ENCODE measurements around the gene PTCSC3.

DNA sequence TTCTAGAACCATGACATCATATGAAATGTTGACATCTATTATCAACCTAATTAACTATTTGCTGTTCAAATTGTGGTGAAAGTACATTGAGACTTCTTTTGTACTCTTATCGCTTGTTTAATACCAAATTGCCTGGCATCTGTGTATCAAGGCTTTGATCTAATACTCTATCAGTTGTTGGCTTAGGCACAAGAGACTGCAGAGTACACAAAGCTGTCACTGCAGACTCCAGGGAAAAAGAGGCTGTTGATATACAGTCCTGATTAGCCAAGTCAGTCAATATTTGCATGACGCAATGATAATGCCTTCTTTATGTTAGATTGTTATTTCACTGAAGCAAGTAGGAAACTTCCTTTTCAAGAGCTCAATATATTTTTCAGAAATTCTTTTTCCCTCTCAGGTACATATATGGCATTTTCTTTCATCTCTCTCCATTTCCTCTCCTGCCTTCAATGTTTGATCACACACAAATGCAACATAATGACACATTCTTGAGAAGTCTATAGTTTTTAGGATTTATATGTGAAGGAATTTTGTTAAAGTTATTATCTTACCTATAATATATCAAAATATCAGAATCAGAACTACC, 32.3 kb upstream of the PTCSC3 start:
- TF ChIP-seq, protein P1, sequence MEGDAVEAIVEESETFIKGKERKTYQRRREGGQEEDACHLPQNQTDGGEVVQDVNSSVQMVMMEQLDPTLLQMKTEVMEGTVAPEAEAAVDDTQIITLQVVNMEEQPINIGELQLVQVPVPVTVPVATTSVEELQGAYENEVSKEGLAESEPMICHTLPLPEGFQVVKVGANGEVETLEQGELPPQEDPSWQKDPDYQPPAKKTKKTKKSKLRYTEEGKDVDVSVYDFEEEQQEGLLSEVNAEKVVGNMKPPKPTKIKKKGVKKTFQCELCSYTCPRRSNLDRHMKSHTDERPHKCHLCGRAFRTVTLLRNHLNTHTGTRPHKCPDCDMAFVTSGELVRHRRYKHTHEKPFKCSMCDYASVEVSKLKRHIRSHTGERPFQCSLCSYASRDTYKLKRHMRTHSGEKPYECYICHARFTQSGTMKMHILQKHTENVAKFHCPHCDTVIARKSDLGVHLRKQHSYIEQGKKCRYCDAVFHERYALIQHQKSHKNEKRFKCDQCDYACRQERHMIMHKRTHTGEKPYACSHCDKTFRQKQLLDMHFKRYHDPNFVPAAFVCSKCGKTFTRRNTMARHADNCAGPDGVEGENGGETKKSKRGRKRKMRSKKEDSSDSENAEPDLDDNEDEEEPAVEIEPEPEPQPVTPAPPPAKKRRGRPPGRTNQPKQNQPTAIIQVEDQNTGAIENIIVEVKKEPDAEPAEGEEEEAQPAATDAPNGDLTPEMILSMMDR (IDR thresholded peaks at IDR 0.05; ENCODE audit: insufficient read depth, low read length), result no peak
- TF ChIP-seq, protein P2, sequence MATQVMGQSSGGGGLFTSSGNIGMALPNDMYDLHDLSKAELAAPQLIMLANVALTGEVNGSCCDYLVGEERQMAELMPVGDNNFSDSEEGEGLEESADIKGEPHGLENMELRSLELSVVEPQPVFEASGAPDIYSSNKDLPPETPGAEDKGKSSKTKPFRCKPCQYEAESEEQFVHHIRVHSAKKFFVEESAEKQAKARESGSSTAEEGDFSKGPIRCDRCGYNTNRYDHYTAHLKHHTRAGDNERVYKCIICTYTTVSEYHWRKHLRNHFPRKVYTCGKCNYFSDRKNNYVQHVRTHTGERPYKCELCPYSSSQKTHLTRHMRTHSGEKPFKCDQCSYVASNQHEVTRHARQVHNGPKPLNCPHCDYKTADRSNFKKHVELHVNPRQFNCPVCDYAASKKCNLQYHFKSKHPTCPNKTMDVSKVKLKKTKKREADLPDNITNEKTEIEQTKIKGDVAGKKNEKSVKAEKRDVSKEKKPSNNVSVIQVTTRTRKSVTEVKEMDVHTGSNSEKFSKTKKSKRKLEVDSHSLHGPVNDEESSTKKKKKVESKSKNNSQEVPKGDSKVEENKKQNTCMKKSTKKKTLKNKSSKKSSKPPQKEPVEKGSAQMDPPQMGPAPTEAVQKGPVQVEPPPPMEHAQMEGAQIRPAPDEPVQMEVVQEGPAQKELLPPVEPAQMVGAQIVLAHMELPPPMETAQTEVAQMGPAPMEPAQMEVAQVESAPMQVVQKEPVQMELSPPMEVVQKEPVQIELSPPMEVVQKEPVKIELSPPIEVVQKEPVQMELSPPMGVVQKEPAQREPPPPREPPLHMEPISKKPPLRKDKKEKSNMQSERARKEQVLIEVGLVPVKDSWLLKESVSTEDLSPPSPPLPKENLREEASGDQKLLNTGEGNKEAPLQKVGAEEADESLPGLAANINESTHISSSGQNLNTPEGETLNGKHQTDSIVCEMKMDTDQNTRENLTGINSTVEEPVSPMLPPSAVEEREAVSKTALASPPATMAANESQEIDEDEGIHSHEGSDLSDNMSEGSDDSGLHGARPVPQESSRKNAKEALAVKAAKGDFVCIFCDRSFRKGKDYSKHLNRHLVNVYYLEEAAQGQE (IDR thresholded peaks at IDR 0.05; ENCODE audit: insufficient replicate concordance, low read depth), result no peak
- TF ChIP-seq GABPA (IDR thresholded peaks at IDR 0.05; ENCODE audit: low read depth) (no peak), POLR2AphosphoS5 (IDR thresholded peaks at IDR 0.05; ENCODE audit: low read depth) (no peak)

Measured in HL-60 (cell line).